Activated CD4-positive, alpha-beta T cell treated with anti-CD3 and anti-CD28 coated beads for 36 hours (primary cell): ENCODE data around the gene RECK. TPM values are rescaled to one million over a fixed set of nuclear protein-coding genes. Genes with fewer than 3 reads are reported as not detected.
"Not testable (repeated sequence)": the region's sequence is repeated elsewhere in the genome, so short reads cannot be mapped to it uniquely, and the experiment has no call there.

ENCODE experiments used
- ATAC-seq: fragments of 200-7000 bp; cut with Tn5 transposase; one replicate; pipeline ENCODE4 v1.10.0; 2021; ENCODE audit warnings: mild to moderate bottlenecking, moderate library complexity
- CTCF ChIA-PET: fragments of 350-600 bp; sonication (Branson Sonifier 250); formaldehyde crosslinking; loops from one replicate; lab custom pipeline; 2021; ENCODE audit warnings: antibody characterized with exemption; lab: Charles Lee
- POLR2A ChIA-PET: fragments of 350-600 bp; sonication (Branson Sonifier 250); formaldehyde crosslinking; loops from one replicate; lab custom pipeline; 2021; ENCODE audit warnings: antibody characterized with exemption, inconsistent platforms; lab: Charles Lee
- DNase-seq: peaks from one replicate; pipeline ENCODE4 v3.0.0-alpha.2; 2020
- H3K27ac Mint-ChIP-seq: one replicate; pipeline ENCODE4 v1.8.0; 2021; ENCODE audit warnings: mixed read lengths
- H3K27me3 Mint-ChIP-seq: one replicate; pipeline ENCODE4 v1.8.0; 2021; ENCODE audit warnings: mixed read lengths
- H3K36me3 Mint-ChIP-seq: one replicate; pipeline ENCODE4 v1.8.0; 2021; ENCODE audit warnings: low read depth, mixed read lengths
- H3K4me1 Mint-ChIP-seq: one replicate; pipeline ENCODE4 v1.8.0; 2021; ENCODE audit warnings: mixed read lengths
- H3K4me3 Mint-ChIP-seq: one replicate; pipeline ENCODE4 v1.8.0; 2021; ENCODE audit warnings: mild to moderate bottlenecking, moderate library complexity, mixed read lengths
- H3K9me3 Mint-ChIP-seq: one replicate; pipeline ENCODE4 v1.8.0; 2021; ENCODE audit warnings: low read depth, mixed read lengths
- intact Hi-C, 2 experiments: fragments of 100-400 bp; cut with DNase I in 1 of 2; cut with micrococcal nuclease in 1 of 2; formaldehyde crosslinking; loops; one replicate each; pipeline versions ENCODE4 v1.14.2 to v1.15.1; 2022 to 2024; cut with DNase I, micrococcal nuclease
- total RNA-seq, 2 experiments: library from RNA; stranded (reverse); gene quantifications; one replicate each; pipeline ENCODE4 v1.2.3, GENCODE V29; 2021

The RECK gene
- total RNA-seq, 2 experiments from 2014 or later = 5.0 to 5.6 TPM

DNA sequence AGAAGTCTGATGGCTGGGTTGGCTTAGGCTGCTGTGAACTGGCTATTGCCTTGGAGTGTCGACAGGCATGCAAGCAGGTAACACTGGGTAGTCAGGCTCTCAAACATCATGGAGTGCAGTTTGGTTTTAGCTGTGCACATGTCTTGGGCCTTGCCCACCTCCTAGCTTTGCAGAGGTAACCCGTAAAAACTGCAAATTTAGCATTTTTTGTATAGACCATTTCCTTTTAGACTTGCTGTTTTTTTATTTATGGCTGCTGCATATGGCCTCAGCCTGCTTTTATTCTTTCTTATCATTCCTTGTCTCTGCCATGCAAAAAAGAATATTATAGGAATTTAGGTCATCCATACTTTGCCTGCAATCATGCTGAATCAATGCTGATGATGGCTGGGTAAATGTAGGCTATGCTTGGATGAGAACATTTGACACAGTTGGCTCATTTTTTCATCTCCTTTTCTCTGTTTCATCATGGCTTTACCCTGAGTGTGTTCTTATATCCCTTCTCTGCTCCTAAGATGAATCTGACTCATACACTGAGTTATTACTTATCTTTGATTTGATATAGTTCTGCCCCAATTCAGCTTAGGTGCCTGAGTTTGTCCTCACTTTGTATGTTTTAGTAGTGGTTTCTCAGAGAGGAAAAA is 27.2 kb downstream of the RECK start:
- CTCF ChIA-PET = no interaction called here
- peak; percentile 30 for ATAC-seq
- intact Hi-C loops = no loop called here

GRCh38 chr9:36064448-36065037 is 27.8 kb downstream of the RECK start:
- Mint-ChIP-seq H3K27ac (no peak overlapping the region), H3K27me3 (no peaks in the 10 kb centered on the region), H3K4me1 (peaks cover 8% of the 10 kb centered on the region), H3K9me3 (no peaks in the 10 kb centered on the region), H3K36me3 (peaks cover 15% of the 10 kb centered on the region), H3K4me3 (no peak overlapping the region)
- DNase-seq (no peak), ATAC-seq (no peak)
- intact Hi-C loops = no loop called here
- POLR2A ChIA-PET = no interaction called here
- CTCF ChIA-PET = interaction anchor here (0.6 to 0.9 kb wide), 3 partner anchors 51 to 162 kb away, joined by 3 read pairs; no protein-coding TSS in a partner anchor

More for the DNA sequence above, 27.2 kb downstream of the RECK start:
- no peak for DNase-seq
- Mint-ChIP-seq H3K4me1 (peaks cover 8% of the 10 kb centered on the region), H3K27ac (no peak overlapping the region), H3K36me3 (peaks cover 15% of the 10 kb centered on the region), H3K27me3 (no peaks in the 10 kb centered on the region), H3K4me3 (no peak overlapping the region), H3K9me3 (no peaks in the 10 kb centered on the region)
- POLR2A ChIA-PET = no interaction called here

DNA sequence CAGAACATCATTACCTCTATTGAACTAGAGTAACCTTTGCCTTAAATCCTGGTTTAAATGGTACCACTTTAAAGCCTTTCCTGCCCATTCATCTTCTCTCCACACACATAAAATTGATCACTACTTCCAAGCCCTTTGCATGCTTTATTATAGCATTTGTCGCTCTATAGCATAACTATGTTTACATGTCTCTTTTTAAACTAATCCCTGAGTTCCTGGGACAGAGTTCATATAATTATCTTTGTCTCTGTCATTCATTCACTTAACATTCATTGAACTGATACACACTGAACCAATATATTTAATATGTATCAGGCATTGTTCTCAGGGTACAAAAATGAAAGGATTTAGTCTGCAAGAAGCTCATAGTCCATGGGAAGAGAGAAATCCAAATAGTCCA is 37.3 kb downstream of the RECK start:
- no peak for DNase-seq
- peaks cover 2% of the 10 kb centered on the region for H3K36me3 Mint-ChIP-seq
- CTCF ChIA-PET = interaction anchor here (0.8 to 1.6 kb wide), 5 partner anchors 14 to 31 kb away, joined by 3 to 10 read pairs (median 4); no protein-coding TSS in a partner anchor
- H3K27ac Mint-ChIP-seq = no peak overlapping the region
- H3K4me3 Mint-ChIP-seq = no peak overlapping the region
- no peaks in the 10 kb centered on the region for H3K4me1 Mint-ChIP-seq
- no peak for ATAC-seq
- H3K9me3 Mint-ChIP-seq = no peaks in the 10 kb centered on the region
- intact Hi-C loops = no loop called here
- no peaks in the 10 kb centered on the region for H3K27me3 Mint-ChIP-seq
- POLR2A ChIA-PET = no interaction called here

- Mint-ChIP-seq H3K4me3 (no peak overlapping the region), H3K36me3 (peaks cover 2% of the 10 kb centered on the region), H3K27me3 (no peaks in the 10 kb centered on the region), H3K27ac (no peak overlapping the region), H3K4me1 (no peaks in the 10 kb centered on the region), H3K9me3 (no peaks in the 10 kb centered on the region)
- ATAC-seq (no peak), DNase-seq (no peak)
- ChIA-PET POLR2A (no interaction called here), CTCF (interaction anchor here (1.1 to 1.6 kb wide), 4 partner anchors 13 to 30 kb away, joined by 3 to 10 read pairs (median 4); no protein-coding TSS in a partner anchor)
- intact Hi-C loops = no loop called here
These were observed 38.3 kb downstream of the RECK start for GRCh38 chr9:36074870-36075532.

DNA sequence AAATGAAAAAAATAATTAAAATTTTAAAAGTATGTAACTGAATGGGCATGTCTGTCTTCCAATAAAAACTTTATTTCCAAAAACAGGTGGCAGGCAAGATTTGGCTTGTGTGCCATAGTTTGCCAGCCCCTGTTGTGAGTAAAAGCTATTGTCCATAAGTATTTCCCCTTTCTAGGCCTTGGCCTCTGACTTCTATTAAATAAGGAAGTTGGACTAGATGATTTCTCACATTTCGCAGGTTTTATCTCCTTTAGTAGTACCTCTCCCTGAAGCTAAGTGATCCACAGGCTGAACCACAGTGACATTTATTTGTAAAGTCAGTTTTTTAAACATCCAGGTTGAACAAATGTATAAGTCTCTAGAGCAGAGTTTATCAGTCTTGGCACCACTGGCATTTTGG is 41.3 kb downstream of the RECK start:
- H3K27me3 Mint-ChIP-seq = no peaks in the 10 kb centered on the region
- ChIA-PET CTCF (no interaction called here), POLR2A (no interaction called here)
- intact Hi-C loops = no loop called here
- ATAC-seq (no peak), DNase-seq (no peak)
- no peaks in the 10 kb centered on the region for H3K9me3 Mint-ChIP-seq
- H3K36me3 Mint-ChIP-seq = peaks cover 5% of the 10 kb centered on the region
- no peaks in the 10 kb centered on the region for H3K4me1 Mint-ChIP-seq
- H3K27ac Mint-ChIP-seq = no peak overlapping the region
- no peak overlapping the region for H3K4me3 Mint-ChIP-seq

DNA sequence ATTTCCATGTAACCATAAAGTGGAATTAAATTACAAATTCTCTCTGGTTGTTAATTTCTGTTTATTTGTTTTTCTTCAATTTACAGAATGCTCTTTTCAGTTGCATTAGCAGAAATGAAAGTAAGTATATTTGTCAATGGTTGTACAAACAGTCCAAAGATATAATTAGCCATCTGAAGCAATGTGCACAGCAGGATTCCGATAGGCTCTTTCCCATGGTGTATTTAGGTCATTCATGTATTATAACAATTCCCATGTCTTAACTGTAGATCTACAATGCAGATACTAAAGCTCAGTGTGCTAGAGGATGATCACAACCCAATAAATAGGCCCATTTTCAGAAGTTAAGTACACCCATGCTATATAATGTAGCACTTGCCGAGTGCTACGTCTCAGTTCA is 43.8 kb downstream of the RECK start:
- intact Hi-C loops = no loop called here
- Mint-ChIP-seq H3K27me3 (no peaks in the 10 kb centered on the region), H3K27ac (no peak overlapping the region), H3K4me3 (no peak overlapping the region), H3K4me1 (no peaks in the 10 kb centered on the region), H3K36me3 (peaks cover 7% of the 10 kb centered on the region), H3K9me3 (no peaks in the 10 kb centered on the region)
- ATAC-seq (no peak), DNase-seq (no peak)
- ChIA-PET CTCF (interaction anchor here (1.0 to 2.0 kb wide), 2 partner anchors 24 to 110 kb away, joined by 4 to 5 read pairs; partner anchors contain the start of gene CLTA), POLR2A (no interaction called here)

- Mint-ChIP-seq H3K4me1 (no peaks in the 10 kb centered on the region), H3K9me3 (no peaks in the 10 kb centered on the region), H3K4me3 (no peak overlapping the region), H3K27ac (no peak overlapping the region), H3K36me3 (peaks cover 12% of the 10 kb centered on the region), H3K27me3 (no peaks in the 10 kb centered on the region)
- ATAC-seq = no peak
- ChIA-PET POLR2A (no interaction called here), CTCF (interaction anchor here (1.1 kb wide), 1 partner anchor 54 kb away, joined by 3 read pairs; no protein-coding TSS in a partner anchor)
- no peak for DNase-seq
- intact Hi-C loops = no loop called here
These were observed 46.2 kb downstream of the RECK start for GRCh38 chr9:36082931-36083330.

- intact Hi-C loops = no loop called here
- ChIA-PET POLR2A (no interaction called here), CTCF (interaction anchor here (1.1 to 2.1 kb wide), 2 partner anchors 15 to 22 kb away, joined by 3 to 4 read pairs; no protein-coding TSS in a partner anchor)
- no peak for DNase-seq
- no peak overlapping the region for H3K27ac Mint-ChIP-seq
- no peak for ATAC-seq
- no peaks in the 10 kb centered on the region for H3K27me3 Mint-ChIP-seq
- no peaks in the 10 kb centered on the region for H3K9me3 Mint-ChIP-seq
- no peaks in the 10 kb centered on the region for H3K4me1 Mint-ChIP-seq
- H3K4me3 Mint-ChIP-seq = no peak overlapping the region
- peaks cover 12% of the 10 kb centered on the region for H3K36me3 Mint-ChIP-seq
These were observed 49.7 kb downstream of the RECK start for GRCh38 chr9:36086442-36086841.

DNA sequence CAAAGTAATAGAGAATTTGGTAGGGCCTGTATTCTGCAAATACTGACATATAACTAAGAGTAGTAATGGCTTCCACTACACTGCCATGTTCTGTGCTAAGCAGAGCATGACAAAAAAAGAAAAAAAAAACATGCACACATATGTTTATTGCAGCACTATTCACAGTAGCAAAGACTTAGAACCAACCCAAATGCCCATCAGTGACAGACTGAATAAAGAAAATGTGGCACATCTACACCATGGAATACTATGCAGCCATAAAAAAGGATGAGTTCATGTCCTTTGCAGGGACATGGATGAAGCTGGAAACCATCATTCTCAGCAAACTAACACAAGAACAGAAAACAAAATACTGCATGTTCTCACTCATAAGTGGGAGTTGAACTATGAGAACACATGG is 50.3 kb downstream of the RECK start:
- POLR2A ChIA-PET, ATAC-seq, H3K27ac Mint-ChIP-seq, DNase-seq, H3K4me3 Mint-ChIP-seq, H3K4me1 Mint-ChIP-seq, H3K9me3 Mint-ChIP-seq, intact Hi-C loops, H3K27me3 Mint-ChIP-seq: not testable (repeated sequence)
- CTCF ChIA-PET = interaction anchor here (1.1 to 2.1 kb wide), 3 partner anchors 15 to 80 kb away, joined by 3 to 4 read pairs (median 3); no protein-coding TSS in a partner anchor
- peaks cover 15% of the 10 kb centered on the region for H3K36me3 Mint-ChIP-seq

DNA sequence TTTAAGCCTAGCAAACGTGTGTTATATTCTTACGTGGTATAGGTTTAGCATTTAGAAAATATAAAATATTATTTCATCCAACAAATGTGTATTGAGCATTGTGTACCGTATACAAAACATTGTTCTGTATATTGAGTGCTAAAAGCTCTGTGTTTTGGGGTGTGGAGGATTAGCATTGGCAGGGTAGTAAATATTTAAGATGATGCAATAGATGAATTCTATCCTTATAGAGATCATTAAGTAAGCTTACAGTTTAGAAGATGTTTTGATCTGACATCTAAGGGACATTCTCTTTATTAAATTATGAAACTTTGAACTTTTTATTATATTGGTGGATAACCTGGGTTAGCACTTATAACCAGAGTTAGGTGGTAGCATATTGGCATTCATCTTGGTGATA is 51.3 kb downstream of the RECK start:
- ChIA-PET CTCF (interaction anchor here (1.0 to 1.2 kb wide), 3 partner anchors 14 to 79 kb away, joined by 3 read pairs; no protein-coding TSS in a partner anchor), POLR2A (no interaction called here)
- Mint-ChIP-seq H3K27ac (no peak overlapping the region), H3K4me3 (no peak overlapping the region), H3K36me3 (peaks cover 12% of the 10 kb centered on the region), H3K4me1 (peaks cover 14% of the 10 kb centered on the region), H3K27me3 (no peaks in the 10 kb centered on the region), H3K9me3 (peaks cover 2% of the 10 kb centered on the region)
- DNase-seq = no peak
- intact Hi-C loops = no loop called here
- no peak for ATAC-seq

- Mint-ChIP-seq H3K36me3 (peaks cover 9% of the 10 kb centered on the region), H3K27me3 (no peaks in the 10 kb centered on the region), H3K4me1 (peaks cover 18% of the 10 kb centered on the region), H3K9me3 (peaks cover 2% of the 10 kb centered on the region), H3K4me3 (no peak overlapping the region), H3K27ac (no peak overlapping the region)
- ChIA-PET CTCF (interaction anchor here (0.6 to 1.5 kb wide), 3 partner anchors 12 to 1805 kb away, joined by 3 to 4 read pairs (median 3); no protein-coding TSS in a partner anchor), POLR2A (no interaction called here)
- DNase-seq (no peak), ATAC-seq (no peak)
- intact Hi-C loops = no loop called here
These were observed 54.6 kb downstream of the RECK start for GRCh38 chr9:36091026-36091953.
